Small intestine (tissue), 16 donors: ENCODE measurements around the gene INSYN1. TPM values are rescaled to one million over a fixed set of nuclear protein-coding genes. Genes with fewer than 3 reads are reported as not detected.

Experiments
- DNase-seq, 2 donors: peaks; one replicate each; pipeline versions ENCODE4 v3.0.0 to v3.0.0-alpha.2; 2013
- FAIRE-seq: peaks from 2 replicates; lab custom pipeline; 2012; peaks lifted over from hg19 to GRCh38; lab: Jason Lieb, UNC
- H3K27ac ChIP-seq, 3 donors: one replicate each; pipeline ENCODE4 v1.5.1; 2013; ENCODE audit warnings: low read length in 2 of 3, mild to moderate bottlenecking in 2 of 3, control low read depth in 1 of 3, inconsistent platforms in 1 of 3, low read depth in 1 of 3, moderate library complexity in 1 of 3
- H3K27me3 ChIP-seq, 3 donors: one replicate each; pipeline ENCODE4 v1.6.1; 2013; ENCODE audit warnings: low read length in 3 of 3, inconsistent platforms in 1 of 3; ENCODE audit not compliant: control insufficient read depth in 3 of 3, insufficient read depth in 3 of 3
- H3K36me3 ChIP-seq, 3 donors: one replicate each; pipeline ENCODE4 v1.6.1; 2013; ENCODE audit warnings: low read length in 3 of 3, inconsistent platforms in 1 of 3, low read depth in 1 of 3, mild to moderate bottlenecking in 1 of 3, moderate library complexity in 1 of 3; ENCODE audit not compliant: control insufficient read depth in 3 of 3, insufficient read depth in 2 of 3
- H3K4me1 ChIP-seq, 3 donors: one replicate each; pipeline ENCODE4 v1.6.1; 2013; ENCODE audit warnings: low read length in 2 of 3, inconsistent platforms in 1 of 3, low read depth in 1 of 3, mild to moderate bottlenecking in 1 of 3, moderate library complexity in 1 of 3; ENCODE audit not compliant: control insufficient read depth in 3 of 3, insufficient read depth in 2 of 3
- H3K4me3 ChIP-seq, 3 donors: one replicate each; pipeline ENCODE4 v1.5.1; 2013; ENCODE audit warnings: low read length in 3 of 3, control low read depth in 1 of 3, inconsistent platforms in 1 of 3, low read depth in 1 of 3, mild to moderate bottlenecking in 1 of 3, moderate library complexity in 1 of 3
- H3K9me3 ChIP-seq, 2 donors: one replicate each; pipeline ENCODE4 v1.6.1; 2013; ENCODE audit warnings: low read depth in 1 of 2, low read length in 1 of 2; ENCODE audit not compliant: control insufficient read depth in 2 of 2, insufficient read depth in 1 of 2
- WGBS, 3 donors: extraction: QIAGEN DNeasy Blood & Tissue Kit; methylation state at CpG; one replicate each; pipeline ENCODE4 v1.1.7; 2013; 5-methylcytosine and 5-hydroxymethylcytosine counted together
- long read RNA-seq, 10 donors: transcript quantifications; one replicate each; lab custom pipeline, GENCODE V29; 2026
- polyA plus RNA-seq, 4 donors: library from polyadenylated mRNA; stranded (reverse) in 3 of 4; unstranded in 1 of 4; fragments of 200-250 nt in 3 of 4; fragments of 120-200 nt in 1 of 4; gene quantifications; one replicate each; pipeline versions ENCODE4 v1.2.1 to v1.2.3, GENCODE V29; 2013
- donor health status: healthy with polysubstance abuse.
- donor health status: control.
- donor health status: control.
- donor health status: Bipolar disorder and iron deficiency.
- donor health status: healthy.

INSYN1 gene
- 1 to 10 TPM in 3 of 4 donors, not detected in 1; 1.9 to 2.2 (median 1.9) TPM for polyA plus RNA-seq
- long read RNA-seq, donor 1: 0 reads
- long read RNA-seq, donor 2: 0 reads
- long read RNA-seq, donor 3, partial matches to known transcripts: 0 of 1 reads
- long read RNA-seq, donor 3, other reads (novel, unspliced or antisense): 0 of 1 reads
- long read RNA-seq, donor 4: 0 reads
- long read RNA-seq, donor 5: 0 reads
- long read RNA-seq, donor 6, partial matches to known transcripts: 0 of 1 reads
- long read RNA-seq, donor 6, other reads (novel, unspliced or antisense): 0 of 1 reads
- long read RNA-seq, donor 7, full-length matches to known transcripts: 3 of 3 reads
- long read RNA-seq, donor 7, partial matches to known transcripts: 0 of 3 reads
- long read RNA-seq, donor 7, other reads (novel, unspliced or antisense): 0 of 3 reads
- long read RNA-seq, donor 8: 0 reads
- long read RNA-seq, donor 9, partial matches to known transcripts: 0 of 1 reads
- long read RNA-seq, donor 9, other reads (novel, unspliced or antisense): 0 of 1 reads
- long read RNA-seq, donor 10, full-length matches to known transcripts: 2 of 2 reads
- long read RNA-seq, donor 10, partial matches to known transcripts: 0 of 2 reads
- long read RNA-seq, donor 10, other reads (novel, unspliced or antisense): 0 of 2 reads

- FAIRE-seq (no peak), DNase-seq (peak in 1 of 2 donors; percentile 37)
- no peaks in the 10 kb centered on the region for H3K9me3 ChIP-seq
- H3K36me3 ChIP-seq: no peaks in the 10 kb centered on the region
- 14 to 34% (median 21%) methylated on average over 10 to 44 of the region's 44 CpGs for WGBS, 3 donors
- H3K4me1 ChIP-seq: peaks cover 0 to 2% (median 0%) of the 10 kb centered on the region in 3 donors
- H3K4me3 ChIP-seq: peak within 1 kb of the TSS in 2 of 3 donors; percentile 34 to 42
- no peak within 1 kb of the TSS for H3K27ac ChIP-seq
- peaks cover 2 to 61% (median 21%) of the 10 kb centered on the region in 3 donors for H3K27me3 ChIP-seq
These were observed at the start of gene INSYN1 for GRCh38 chr15:73753250-73754130. TSS of gene INSYN1 (minus strand) at chr15:73753351. CDS start at chr15:73751130, 2,221 bp downstream.

GRCh38 chr15:73802431-73803041 is 49.4 kb upstream of the INSYN1 start:
- no peak overlapping the region for H3K4me3 ChIP-seq
- WGBS, 3 donors: 52 to 58% (median 52%) methylated on average over 6 of the region's 6 CpGs
- no peaks in the 10 kb centered on the region for H3K9me3 ChIP-seq
- H3K27me3 ChIP-seq: peaks cover 0 to 2% (median 0%) of the 10 kb centered on the region in 3 donors
- FAIRE-seq: no peak
- H3K36me3 ChIP-seq: no peaks in the 10 kb centered on the region
- H3K4me1 ChIP-seq: peaks cover 0 to 5% (median 0%) of the 10 kb centered on the region in 3 donors
- H3K27ac ChIP-seq: no peak overlapping the region
- DNase-seq: no peak

GRCh38 chr15:73800662-73801345 is 47.7 kb upstream of the INSYN1 start:
- peak overlapping the region in 2 of 3 donors; percentile 52 to 61 for H3K27ac ChIP-seq
- H3K4me3 ChIP-seq: no peak overlapping the region
- H3K9me3 ChIP-seq: no peaks in the 10 kb centered on the region
- H3K36me3 ChIP-seq: no peaks in the 10 kb centered on the region
- peaks cover 0 to 5% (median 0%) of the 10 kb centered on the region in 3 donors for H3K4me1 ChIP-seq
- H3K27me3 ChIP-seq: peaks cover 0 to 2% (median 0%) of the 10 kb centered on the region in 3 donors
- WGBS, 3 donors: 55 to 72% (median 62%) methylated on average over 11 of the region's 11 CpGs
- FAIRE-seq (no peak), DNase-seq (peak in 1 of 2 donors; percentile 7)

- Histone ChIP-seq H3K27ac (no peak overlapping the region), H3K9me3 (no peaks in the 10 kb centered on the region), H3K27me3 (no peaks in the 10 kb centered on the region), H3K36me3 (no peaks in the 10 kb centered on the region), H3K4me3 (no peak overlapping the region), H3K4me1 (peaks cover 0 to 5% (median 0%) of the 10 kb centered on the region in 3 donors)
- DNase-seq: no peak
- 54 to 68% (median 64%) methylated on average over 4 of the region's 4 CpGs for WGBS, 3 donors
- no peak for FAIRE-seq
These were observed 46.3 kb upstream of the INSYN1 start for GRCh38 chr15:73799466-73799865.

GRCh38 chr15:73797366-73798158 is 44.4 kb upstream of the INSYN1 start:
- WGBS, 3 donors: 83 to 88% (median 87%) methylated on average over 14 of the region's 14 CpGs
- no peaks in the 10 kb centered on the region for H3K27me3 ChIP-seq
- peaks cover 0 to 5% (median 0%) of the 10 kb centered on the region in 3 donors for H3K4me1 ChIP-seq
- H3K4me3 ChIP-seq: no peak overlapping the region
- no peaks in the 10 kb centered on the region for H3K9me3 ChIP-seq
- DNase-seq: no peak
- H3K36me3 ChIP-seq: no peaks in the 10 kb centered on the region
- no peak overlapping the region for H3K27ac ChIP-seq
- FAIRE-seq: no peak

GRCh38 chr15:73796331-73796831 is 43.2 kb upstream of the INSYN1 start:
- H3K27me3 ChIP-seq: no peaks in the 10 kb centered on the region
- H3K27ac ChIP-seq: no peak overlapping the region
- WGBS, 3 donors: 58 to 74% (median 68%) methylated on average over 11 of the region's 11 CpGs
- no peaks in the 10 kb centered on the region for H3K9me3 ChIP-seq
- no peak for DNase-seq
- no peak for FAIRE-seq
- no peak overlapping the region for H3K4me3 ChIP-seq
- H3K4me1 ChIP-seq: peaks cover 0 to 2% (median 0%) of the 10 kb centered on the region in 3 donors
- no peaks in the 10 kb centered on the region for H3K36me3 ChIP-seq
